Vagina (tissue), 2 donors: Measurements from ENCODE around the gene SUN5. TPM values are rescaled to one million over a fixed set of nuclear protein-coding genes. Genes with fewer than 3 reads are reported as not detected.
A peak's percentile ranks its signal among the peaks of the same experiment; 100 is the strongest.
"Not testable (repeated sequence)": the region's sequence is repeated elsewhere in the genome, so short reads cannot be mapped to it uniquely, and the experiment has no call there.

Source experiments
- DNase-seq, 2 donors: peaks; one replicate each; pipeline ENCODE4 v3.0.0-alpha.2; 2017; ENCODE audit errors: extremely low spot score in 2 of 2
- H3K27ac ChIP-seq: fragments of 200-600 bp; sonication (generic); one replicate; pipeline ENCODE4 v1.5.1; 2019
- H3K27me3 ChIP-seq: fragments of 200-600 bp; sonication (generic); one replicate; pipeline ENCODE4 v1.5.1; 2019
- H3K36me3 ChIP-seq, 2 donors: fragments of 200-600 bp; sonication (generic); one replicate each; pipeline ENCODE4 v1.5.1; 2017 to 2019
- H3K4me1 ChIP-seq: fragments of 200-600 bp; sonication (generic); one replicate; pipeline ENCODE4 v1.5.1; 2019
- H3K4me3 ChIP-seq, 2 donors: fragments of 200-600 bp; sonication (generic); 1 replicate in 1 of 2; 2 replicates in 1 of 2; pipeline ENCODE4 v1.5.1; 2016 to 2019
- H3K9me3 ChIP-seq: fragments of 200-600 bp; sonication (generic); one replicate; pipeline ENCODE4 v1.5.1; 2019
- CTCF ChIP-seq, 3 experiments: fragments of 450-650 bp in 2 of 3; fragments of 200-600 bp in 1 of 3; sonication (generic) in 1 of 3; IDR thresholded peaks; one replicate each; pipeline ENCODE4 v1.5.1; 2017 to 2019; ENCODE audit warnings: antibody characterized with exemption in 3 of 3, mild to moderate bottlenecking in 2 of 3, moderate library complexity in 2 of 3
- POLR2A ChIP-seq, 2 donors: fragments of 450-650 bp; IDR thresholded peaks; one replicate each; pipeline ENCODE4 v1.6.1; 2017; ENCODE audit warnings: antibody characterized with exemption in 2 of 2, mild to moderate bottlenecking in 2 of 2, moderate library complexity in 2 of 2
- POLR2AphosphoS5 ChIP-seq, 2 donors: sonication (generic); formaldehyde crosslinking; IDR thresholded peaks; one replicate each; pipeline ENCODE4 v1.9.0; 2017; ENCODE audit warnings: antibody characterized with exemption in 2 of 2, mild to moderate bottlenecking in 2 of 2, low read depth in 1 of 2; ENCODE audit not compliant: insufficient read depth in 1 of 2
- intact Hi-C: fragments of 100-400 bp; cut with DNase I; formaldehyde crosslinking; loops from one replicate; pipeline ENCODE4 v1.15.1; 2023
- total RNA-seq: library from RNA; depleted of rRNA; stranded (reverse); fragments of >200 nt; gene quantifications from one replicate; pipeline ENCODE4 v1.2.3, GENCODE V29; 2016

Gene SUN5
- total RNA-seq, 1 donor from 2014 or later = not detected

DNA sequence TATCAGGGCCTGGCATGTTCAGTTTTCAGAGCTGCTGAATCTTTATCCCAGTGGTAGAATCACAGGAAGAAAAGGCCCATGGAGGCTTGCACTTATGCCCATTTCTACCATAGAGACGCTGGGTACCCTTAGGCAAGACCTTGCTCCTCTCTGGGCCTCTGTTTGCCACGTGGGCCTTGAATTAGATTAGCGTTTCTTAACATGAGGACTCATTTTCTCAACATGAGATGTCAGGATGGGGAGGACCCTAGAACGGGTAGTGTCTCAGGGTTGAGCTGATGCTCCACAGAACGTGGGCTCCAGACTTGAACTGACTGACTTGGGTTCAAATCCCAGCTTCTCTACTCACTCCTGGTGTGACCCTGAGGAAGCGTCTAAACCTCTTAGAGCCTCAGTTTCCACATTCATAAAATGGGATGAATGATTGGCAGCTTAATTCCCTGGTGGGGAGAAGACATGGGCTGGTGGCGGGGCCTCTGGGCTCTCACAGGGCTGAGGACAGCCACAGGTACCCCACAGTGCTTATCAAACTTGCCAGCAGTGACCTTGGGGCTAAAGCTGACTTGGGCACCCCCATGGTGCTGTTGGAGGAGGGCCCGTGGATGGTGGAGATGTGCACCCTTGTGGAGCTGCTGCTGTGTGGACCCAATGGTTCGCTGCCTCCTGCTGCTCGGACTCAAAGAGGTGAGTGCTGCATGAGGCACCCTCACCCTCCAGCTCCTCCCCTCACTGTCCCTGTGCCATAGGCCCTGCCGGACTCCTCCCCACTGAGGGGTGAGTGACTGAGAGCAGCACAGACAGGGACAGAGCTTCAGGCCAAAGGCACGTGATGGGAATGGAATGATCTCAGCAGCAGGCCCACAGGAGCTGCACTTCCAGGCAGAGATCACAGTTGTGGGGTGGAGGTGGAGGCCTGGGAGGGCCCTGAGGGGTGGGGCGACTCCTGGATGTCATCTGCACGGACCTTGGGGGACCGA, 28.2 kb downstream of the SUN5 start:
- Histone ChIP-seq H3K9me3 (no peaks in the 10 kb centered on the region), H3K27ac (no peak overlapping the region), H3K36me3 (no peaks in the 10 kb centered on the region), H3K4me1 (no peaks in the 10 kb centered on the region), H3K4me3 (no peak overlapping the region), H3K27me3 (no peaks in the 10 kb centered on the region)
- TF ChIP-seq POLR2AphosphoS5 (IDR thresholded peaks at IDR 0.05; ENCODE audit: insufficient read depth in 1 of 2, low read depth in 1 of 2) (no peak), CTCF (IDR thresholded peaks at IDR 0.05) (no peak), POLR2A (IDR thresholded peaks at IDR 0.05) (no peak)
- DNase-seq = no peak
- intact Hi-C loops = no loop called here

DNA sequence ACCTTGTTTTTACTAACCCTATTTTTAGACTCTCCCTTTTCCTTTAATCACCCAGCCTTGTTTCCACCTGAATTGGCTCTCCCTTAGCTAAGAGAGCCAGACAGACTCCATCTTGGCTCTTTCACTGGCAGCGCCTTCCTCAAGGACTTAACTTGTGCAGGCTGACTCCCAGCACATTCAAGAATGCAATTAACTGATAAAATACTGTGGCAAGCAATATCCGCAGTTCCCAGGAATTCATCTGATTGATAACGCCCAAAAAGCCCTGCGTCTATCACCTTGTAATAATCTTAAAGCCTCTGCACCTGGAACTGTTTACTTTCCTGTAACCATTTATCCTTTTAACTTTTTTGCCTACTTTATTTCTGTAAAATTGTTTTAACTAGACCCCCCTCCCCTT, 29.1 kb downstream of the SUN5 start:
- DNase-seq, H3K9me3 ChIP-seq, H3K27me3 ChIP-seq, H3K4me3 ChIP-seq, H3K36me3 ChIP-seq, H3K27ac ChIP-seq, H3K4me1 ChIP-seq, intact Hi-C loops: not testable (repeated sequence)

DNA sequence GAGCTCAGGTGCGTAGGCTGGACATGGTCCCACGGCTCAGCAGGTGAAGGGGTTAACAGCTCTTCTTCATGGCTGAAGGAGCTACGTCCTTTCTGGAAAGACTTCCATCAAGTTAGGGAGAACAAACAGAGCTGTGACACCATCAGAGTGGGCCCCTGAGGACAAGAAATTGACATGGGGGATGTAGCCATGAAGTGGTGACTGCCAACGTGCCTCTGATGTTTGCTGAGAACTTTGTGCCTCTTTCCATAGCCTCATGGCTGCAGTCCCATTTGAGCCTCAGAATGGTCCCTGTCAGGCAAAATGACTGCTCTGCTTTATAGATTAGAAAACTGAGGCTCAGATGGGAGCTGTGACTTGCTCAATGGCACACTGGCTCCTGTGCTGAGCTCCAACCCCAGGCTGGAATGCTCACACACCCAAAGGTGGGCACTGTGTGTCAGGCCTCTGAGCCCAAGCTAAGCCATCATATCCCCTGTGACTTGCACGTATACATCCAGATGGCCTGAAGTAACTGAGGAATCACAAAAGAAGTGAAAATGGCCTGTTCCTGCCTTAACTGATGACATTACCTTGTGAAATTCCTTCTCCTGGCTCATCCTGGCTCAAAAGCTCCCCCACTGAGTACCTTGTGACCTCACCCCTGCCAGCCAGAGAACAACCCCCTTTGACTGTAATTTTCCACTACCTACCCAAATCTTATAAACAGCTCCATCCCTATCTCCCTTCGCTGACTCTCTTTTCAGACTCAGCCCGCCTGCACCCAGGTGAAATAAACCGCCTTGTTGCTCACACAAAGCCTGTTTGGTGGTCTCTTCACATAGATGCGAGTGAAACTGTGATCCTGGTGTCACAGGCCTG, 29.8 kb downstream of the SUN5 start:
- intact Hi-C loops, H3K27ac ChIP-seq, H3K4me3 ChIP-seq, H3K36me3 ChIP-seq, H3K4me1 ChIP-seq, H3K9me3 ChIP-seq, H3K27me3 ChIP-seq: not testable (repeated sequence)
- DNase-seq = peak in 1 of 2 donors; percentile 54

- Histone ChIP-seq H3K4me3 (no peak overlapping the region), H3K27me3 (no peaks in the 10 kb centered on the region), H3K36me3 (no peaks in the 10 kb centered on the region), H3K9me3 (no peaks in the 10 kb centered on the region), H3K4me1 (no peaks in the 10 kb centered on the region), H3K27ac (no peak overlapping the region)
- TF ChIP-seq POLR2AphosphoS5 (IDR thresholded peaks at IDR 0.05; ENCODE audit: insufficient read depth in 1 of 2, low read depth in 1 of 2) (no peak), CTCF (IDR thresholded peaks at IDR 0.05) (no peak)
- intact Hi-C loops = no loop called here
- DNase-seq = no peak
Measured at GRCh38 chr20:32973077-32973717, 31.0 kb downstream of the SUN5 start.

DNA sequence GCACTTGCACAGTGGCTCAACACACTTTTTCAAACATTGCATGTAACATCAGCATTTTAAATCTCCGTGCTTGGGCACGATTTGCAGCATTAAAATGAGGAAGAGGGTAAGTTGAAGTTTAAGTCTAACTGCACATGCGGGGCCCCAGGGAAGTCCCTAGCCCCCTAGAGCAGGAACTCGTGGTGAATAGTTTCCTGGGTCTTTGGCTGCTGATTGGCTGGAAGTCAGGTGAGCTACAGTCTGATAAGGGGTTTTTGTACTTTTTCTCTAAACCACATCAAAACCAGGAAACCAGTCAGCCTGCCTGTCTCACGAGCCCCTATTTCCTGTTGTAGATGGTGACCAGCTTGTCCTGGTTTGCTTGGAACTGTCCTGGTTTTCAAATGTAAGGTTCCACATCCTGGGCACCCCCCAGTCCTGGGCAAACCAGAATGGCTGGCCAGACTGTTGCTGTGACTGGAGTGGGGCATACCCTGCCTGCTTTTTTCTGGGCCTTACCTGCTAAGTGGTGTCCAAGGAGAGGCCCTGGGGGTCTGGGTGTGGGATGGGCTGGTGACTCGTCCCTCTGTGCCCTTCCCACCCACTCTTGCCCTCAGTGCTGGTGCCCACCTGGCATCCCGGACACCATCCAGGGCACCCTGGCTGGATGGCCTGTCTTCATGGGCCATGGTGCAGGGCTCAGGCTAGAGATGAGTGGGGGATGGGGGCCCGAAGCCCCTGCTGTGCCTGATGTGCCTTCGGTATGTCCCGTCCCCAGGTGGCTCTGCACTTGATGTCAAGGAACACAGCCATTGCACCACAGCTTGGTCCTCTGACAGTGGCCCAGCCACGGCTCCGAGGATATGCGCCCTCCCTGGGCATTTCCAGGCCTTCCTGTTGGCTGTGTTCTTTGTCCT, 31.8 kb downstream of the SUN5 start:
- Histone ChIP-seq H3K4me1 (no peaks in the 10 kb centered on the region), H3K4me3 (no peak overlapping the region), H3K27me3 (no peaks in the 10 kb centered on the region), H3K36me3 (no peaks in the 10 kb centered on the region), H3K9me3 (no peaks in the 10 kb centered on the region), H3K27ac (no peak overlapping the region)
- TF ChIP-seq POLR2A (IDR thresholded peaks at IDR 0.05) (no peak), CTCF (IDR thresholded peaks at IDR 0.05) (no peak)
- intact Hi-C loops = no loop called here
- peak in 1 of 2 donors; percentile 69 for DNase-seq
